ENCODE measurements around the gene SKA1.
"Not testable (repeated sequence)": the region's sequence is repeated elsewhere in the genome, so short reads cannot be mapped to it uniquely, and the experiment has no call there.

The SKA1 gene

DNA sequence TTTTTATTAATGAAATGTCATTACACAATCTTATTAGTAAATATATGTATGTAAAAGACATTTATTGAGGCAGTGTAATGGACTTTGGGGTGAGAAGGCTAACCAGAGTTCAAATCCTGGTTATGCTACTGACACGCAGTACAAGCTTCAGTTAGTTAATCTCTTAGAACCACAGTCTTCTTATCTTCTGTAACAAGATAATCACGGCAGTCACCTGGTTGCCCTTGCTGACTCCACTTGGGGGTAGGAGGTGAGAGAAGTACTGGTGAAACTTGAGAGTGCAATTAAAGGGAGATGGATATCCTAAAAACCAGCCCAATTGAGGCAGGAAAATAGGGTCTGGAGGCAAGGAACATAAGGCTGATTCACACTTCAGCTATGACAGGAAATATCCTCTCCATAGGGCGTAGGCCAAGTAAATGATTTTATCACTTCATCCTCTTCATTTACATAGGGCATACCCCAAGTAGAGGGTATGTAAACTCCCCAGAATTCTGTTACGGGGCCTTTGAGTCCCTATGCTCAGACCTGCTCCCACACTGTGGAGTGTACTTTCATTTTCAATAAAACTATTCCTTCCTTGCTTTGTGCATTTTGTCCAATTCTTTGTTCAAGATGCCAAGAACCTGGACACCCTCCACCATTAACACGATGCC, 21.3 kb downstream of the SKA1 start:
- no peak for DNase-seq (ENCODE audit: low spot score)

DNA sequence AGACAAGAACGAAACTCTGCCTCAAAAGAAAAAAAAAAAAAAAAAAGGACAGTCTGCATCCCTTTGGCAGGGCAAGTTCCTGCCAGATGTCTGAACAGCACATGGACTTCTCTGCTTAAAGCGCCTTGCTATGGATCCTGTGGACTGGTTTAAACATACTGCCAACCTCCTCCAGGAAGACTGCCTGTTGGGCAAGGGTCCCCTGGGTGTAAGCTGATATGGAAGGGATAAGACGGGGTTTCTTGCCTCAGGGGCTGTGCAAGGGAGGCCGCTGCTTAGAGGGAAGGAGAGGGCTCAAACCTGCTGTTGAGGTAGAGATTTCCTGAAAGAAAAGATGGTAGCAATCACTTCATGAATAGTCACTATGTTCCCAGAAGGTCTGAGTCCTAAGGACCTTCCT, 22.2 kb downstream of the SKA1 start:
- no peak for DNase-seq (ENCODE audit: low spot score)

DNA sequence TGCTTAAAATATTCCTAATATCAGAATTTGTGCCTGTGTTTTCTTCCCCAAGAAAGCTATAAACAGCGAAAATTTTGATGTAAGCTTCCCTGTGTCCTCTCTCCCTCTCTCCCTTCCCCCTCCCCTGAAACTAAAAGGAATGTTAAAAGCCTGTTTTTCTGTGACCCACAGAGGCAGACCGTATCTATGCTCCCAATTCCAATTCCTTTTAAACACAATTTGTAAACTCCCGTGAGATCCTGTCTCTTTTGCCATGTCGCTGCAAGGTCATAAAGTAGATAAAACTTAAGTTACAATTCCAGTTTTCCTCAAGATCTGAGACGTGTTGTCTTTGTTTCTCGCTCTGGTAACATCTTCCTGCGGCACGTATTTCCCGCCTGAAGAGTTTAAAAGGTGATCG, 23.3 kb downstream of the SKA1 start:
- no peak for DNase-seq (ENCODE audit: low spot score)

DNA sequence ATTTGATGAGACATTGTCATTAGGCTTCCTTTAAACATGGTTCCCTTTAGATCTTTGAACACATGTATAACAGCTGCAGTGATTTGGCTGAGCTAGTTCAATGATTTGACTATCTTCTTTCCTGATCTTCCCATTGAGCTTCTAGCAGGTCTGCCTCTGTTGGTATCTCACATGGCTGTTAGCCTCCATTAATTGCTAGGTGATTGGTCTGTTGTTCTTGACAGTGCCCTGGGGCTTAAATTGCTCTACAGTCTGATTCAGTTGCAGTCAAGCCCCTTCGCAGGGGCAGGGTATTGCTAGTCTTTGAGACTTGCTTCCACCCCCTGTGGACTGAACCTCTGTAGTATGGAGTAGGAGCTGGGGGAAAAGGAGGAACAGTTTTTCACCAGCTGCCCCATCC, 24.1 kb downstream of the SKA1 start:
- DNase-seq (ENCODE audit: low spot score): no peak

DNA sequence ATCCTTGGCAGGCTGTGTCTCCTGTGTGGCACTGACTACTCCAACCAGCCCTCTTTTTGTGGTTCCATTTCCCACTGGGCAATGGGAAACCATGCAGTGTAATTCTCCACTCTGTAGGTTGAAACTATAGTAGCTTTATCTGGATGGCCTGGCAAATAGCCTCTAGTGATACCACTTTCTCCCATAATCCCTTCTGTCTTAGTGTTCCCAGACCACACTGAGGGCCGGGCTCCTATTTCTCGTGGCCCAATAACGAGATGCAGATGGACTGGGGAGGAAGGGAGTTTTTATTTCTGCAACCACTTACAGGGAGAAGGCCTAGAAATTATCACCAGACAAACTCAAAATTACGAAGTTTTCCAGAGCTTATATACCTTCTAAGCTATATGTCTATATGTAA, 24.7 kb downstream of the SKA1 start:
- DNase-seq (ENCODE audit: low spot score): no peak

DNA sequence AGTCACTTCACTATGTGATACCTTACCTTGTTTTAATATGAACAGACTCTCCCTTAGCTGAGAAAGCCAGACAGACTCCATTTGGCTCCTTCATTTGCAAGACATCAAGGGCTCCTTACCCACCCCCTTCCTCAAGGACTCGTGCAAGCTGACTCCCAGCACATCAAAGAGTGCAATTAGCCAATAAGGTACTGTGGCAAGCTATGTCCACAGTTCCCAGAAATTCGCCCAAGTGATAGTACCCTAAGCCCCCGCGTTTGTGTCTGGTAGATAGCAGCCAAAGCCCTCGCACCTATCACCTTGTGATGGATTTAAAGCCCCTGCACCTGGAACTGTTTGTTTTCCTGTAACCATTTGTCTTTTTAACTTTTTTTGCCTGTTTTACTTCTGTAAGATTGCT, 25.6 kb downstream of the SKA1 start:
- not testable (repeated sequence) for DNase-seq (ENCODE audit: low spot score)

DNA sequence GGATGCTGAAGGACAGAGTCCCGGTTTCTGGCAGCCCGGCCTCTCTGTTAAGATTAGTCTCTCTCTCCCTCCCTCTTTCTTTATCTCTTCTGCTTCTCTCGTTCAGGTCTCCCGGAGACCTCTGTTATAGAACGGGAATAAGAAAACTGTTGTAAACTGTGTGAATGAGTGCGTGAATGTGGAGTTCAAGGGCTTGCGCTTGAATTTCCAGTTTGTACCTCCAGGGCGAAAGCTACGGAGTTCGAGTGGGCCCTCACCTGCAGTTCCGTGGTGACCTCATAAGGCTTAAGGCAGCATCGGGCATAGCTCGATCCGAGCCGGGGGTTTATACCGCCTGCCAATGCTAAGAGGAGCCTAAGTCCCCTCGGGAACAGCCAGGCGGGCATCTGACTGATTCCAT, 26.4 kb downstream of the SKA1 start:
- DNase-seq (ENCODE audit: low spot score): no peak

DNA sequence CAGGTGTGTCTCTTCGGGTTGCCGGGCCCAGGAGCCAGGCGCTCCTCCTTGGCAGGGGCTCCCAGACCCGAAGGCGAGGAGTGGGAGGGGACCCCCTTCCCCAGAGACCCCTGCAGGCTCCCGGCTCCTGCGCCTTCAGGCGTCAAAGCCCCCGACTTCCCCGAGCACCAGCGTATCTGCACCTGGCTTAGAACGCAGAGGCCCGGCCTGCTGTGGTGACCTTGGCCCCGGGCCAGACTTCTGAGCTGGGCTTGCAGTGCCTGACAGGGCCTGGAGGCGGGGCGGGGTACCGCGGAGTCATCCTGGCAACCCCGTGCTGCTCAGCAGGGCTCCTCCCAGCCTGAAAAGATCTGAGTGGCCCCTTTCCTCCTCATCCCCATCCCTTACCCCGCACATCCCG, 27.0 kb downstream of the SKA1 start:
- DNase-seq (ENCODE audit: low spot score): peak; percentile 69

DNA sequence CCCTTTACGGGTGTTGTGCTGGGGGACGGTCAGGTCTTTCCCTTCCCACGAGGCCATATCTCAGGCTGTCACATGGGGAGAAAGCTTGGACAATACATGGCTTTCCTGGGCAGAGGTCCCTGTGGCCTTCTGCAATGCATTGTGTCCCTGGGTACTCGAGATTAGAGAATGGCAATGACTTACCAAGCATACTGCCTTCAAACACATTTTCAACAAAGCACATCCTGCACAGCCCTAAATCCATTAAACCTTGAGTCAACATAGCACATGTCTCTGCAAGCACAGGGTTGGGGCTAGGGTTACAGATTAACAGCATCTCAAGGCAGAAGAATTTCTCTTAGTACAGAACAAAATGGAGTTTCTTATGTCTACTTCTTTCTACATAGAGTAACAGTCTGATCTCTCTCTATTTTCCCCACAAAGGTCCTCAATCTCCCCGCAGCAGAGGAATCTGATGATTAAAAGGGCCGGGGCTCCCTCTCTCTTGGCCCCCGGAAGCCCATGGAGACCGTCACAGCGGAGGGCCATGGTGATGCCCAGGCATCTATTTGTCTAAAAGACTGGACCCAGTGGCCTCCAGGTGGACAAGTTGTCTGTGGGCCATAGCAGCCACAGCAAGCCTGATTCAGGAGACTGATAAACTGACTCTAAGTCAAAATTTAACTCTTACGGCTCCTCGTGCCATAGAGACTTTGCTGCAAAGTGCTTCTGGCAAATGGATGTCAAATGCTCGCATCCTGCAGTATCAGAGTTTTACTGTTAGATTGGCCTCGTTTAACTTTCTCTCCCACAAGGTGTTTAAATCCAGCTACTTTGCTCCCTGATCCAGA, 30.1 kb downstream of the SKA1 start:
- DNase-seq (ENCODE audit: low spot score): not testable (repeated sequence)

DNA sequence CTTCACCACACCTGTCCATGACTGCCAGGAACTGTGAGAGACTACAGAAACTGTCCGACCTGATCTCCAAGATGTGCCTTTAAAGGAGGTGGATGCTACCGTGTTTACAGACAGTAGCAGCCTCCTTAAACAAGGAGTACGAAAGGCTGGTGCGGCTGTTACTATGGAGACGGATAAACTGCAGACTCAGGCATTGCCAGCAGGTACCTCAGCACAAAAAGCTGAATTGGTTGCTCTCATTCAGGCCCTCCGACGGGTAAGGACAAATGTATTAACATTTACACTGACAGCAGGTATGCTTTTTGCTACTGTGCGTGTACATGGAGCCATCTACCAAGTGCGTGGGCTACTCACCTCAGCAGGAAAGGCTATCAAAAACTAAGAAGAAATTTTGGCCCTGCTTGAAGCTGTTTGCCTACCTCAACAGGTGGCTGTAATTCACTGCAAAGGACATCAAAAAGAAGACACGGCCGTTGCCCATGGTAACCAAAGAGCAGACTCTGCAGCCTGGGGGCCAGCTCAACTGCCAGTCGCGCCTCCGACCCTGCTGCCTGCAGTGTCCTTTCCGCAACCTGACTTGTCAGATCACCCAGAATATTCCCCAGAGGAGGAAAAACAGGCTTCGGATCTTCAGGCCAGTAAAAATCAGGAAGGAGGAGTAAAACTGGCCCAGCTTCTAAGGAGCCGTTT, 30.9 kb downstream of the SKA1 start:
- no peak for DNase-seq (ENCODE audit: low spot score)

DNA sequence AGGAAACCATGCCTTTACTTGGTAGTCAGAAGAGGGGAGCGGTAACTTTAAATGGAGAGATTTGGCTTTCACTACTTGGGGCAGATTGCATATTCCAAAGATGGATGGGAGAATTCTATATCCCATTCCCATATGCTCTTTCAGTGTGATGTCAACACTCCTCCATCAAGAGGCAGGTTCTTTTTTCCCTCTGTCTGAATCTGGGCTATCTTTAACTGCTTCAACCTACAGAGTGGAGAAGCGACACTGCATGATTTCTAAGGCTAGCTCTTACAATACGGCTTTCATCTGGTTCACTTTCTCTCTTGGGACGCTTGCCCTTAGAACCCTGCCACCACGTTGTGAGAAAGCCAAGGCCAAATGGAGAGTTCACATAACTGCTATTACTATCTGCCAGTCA, 34.4 kb downstream of the SKA1 start:
- no peak for DNase-seq (ENCODE audit: low spot score)

DNA sequence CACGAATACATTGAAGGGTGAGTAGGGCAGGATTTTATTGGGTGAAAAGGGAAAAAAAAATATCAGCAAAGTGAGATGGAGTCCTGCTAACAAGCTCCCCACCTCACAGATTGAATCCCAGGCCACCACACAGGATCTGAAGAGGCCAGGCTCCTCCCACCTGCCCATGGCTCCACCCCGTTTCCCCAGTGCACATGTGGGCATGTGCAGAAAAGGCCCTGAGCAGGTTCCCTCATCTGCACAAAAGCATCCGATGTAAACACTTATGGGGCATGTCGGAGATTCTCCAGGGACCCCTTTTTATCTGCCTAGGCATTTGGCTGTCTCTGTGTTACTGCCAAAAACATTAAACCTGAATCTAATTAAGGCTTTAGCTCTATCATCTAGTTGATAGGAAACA, 35.2 kb downstream of the SKA1 start:
- peak; percentile 65 for DNase-seq (ENCODE audit: low spot score)

DNA sequence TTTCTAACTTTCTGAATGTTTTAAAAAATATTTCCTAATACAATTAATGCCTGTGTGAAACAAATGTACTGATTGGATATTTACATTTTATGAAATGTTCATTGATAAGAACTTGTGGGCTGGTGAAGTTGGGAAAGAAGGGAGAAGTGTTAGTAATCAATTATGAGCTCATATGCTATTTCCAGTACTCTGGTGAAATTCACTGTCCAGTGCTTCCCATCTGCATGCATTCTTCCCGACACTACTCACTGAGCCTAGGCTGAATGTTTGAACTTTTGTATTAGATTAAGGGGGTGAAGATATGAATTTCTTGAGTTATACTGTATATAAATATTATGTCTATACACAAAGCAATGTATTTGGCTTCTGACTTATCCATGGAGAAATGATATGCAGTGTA, 36.0 kb downstream of the SKA1 start:
- no peak for DNase-seq (ENCODE audit: low spot score)

DNA sequence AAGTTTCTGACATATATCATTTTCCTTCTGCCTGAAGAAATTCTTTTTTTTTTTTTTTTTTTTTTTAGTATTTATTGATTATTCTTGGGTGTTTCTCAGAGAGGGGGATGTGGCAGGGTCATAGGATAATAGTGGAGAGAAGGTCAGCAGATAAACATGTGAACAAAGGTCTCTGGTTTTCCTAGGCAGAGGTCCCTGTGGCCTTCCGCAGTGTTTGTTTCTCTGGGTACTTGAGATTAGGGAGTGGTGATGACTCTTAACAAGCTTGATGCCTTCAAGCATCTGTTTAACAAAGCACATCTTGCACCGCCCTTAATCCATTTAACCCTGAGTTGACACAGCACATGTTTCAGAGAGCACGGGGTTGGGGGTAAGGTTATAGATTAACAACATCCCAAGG, 42.0 kb downstream of the SKA1 start:
- DNase-seq (ENCODE audit: low spot score): not testable (repeated sequence)

DNA sequence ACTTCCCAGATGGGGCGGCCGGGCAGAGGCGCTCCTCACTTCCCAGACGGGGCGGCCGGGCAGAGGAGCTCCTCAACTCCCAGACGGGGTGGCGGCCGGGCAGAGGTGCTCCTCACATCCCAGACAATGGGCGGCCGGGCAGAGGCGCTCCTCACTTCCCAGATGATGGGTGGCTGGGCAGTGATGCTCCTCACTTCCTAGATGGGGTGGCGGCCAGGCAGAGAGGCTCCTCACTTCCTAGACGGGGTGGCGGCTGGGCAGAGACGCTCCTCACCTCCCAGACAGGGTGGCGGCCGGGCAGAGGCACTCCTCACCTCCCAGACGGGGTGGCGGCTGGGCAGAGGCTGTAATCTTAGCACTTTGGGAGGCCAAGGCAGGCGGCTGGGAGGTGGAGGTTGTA, 42.9 kb downstream of the SKA1 start:
- DNase-seq (ENCODE audit: low spot score): not testable (repeated sequence)

DNA sequence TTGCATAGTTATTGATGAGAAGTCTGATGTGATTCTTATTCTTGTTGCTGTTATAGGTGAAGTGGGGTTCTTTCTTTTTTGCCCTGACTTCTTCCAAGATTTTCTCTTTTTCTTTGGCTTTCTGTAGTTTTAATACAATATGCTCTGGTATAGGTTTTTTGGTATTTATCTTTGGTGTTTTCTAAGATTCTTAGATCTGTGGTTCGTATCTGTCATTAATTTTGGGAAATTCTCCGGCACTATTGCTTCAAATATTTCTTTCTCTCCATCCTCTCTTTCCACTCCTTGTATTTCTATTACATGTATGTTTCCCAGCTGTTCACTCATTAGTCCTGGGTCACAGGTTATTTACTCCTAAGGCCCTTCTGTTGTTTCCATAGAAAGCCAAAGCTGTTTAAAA, 43.8 kb downstream of the SKA1 start:
- DNase-seq (ENCODE audit: low spot score): no peak

DNA sequence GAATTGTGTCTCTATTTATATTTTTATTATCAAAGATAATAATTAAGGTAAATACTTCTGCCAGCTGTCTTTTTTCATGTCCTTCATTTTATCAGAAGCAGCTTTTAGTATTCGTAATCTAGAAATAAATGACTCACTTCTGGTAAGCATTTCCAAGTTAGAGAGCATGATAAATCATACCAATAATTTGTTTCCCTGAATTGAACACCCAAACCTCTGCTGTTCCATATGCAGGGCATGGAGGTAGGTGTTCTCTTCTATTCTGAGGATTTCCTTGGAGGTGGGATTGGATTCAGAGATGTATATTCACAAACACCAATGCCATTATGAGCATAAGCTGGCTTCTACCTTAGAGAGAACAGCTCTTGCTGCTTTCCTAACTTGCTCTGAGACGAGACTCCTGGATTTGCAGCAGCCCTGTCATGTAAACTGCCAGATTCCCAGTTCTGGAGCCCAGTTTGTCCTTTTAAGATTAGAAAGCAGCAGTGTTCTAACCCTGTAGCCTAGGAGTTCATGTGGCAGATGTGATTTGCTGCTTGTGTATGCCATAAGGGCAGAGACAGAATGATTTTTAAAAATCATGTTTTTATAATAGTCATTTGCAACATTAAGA, 47.5 kb downstream of the SKA1 start:
- no peak for DNase-seq (ENCODE audit: low spot score)

DNA sequence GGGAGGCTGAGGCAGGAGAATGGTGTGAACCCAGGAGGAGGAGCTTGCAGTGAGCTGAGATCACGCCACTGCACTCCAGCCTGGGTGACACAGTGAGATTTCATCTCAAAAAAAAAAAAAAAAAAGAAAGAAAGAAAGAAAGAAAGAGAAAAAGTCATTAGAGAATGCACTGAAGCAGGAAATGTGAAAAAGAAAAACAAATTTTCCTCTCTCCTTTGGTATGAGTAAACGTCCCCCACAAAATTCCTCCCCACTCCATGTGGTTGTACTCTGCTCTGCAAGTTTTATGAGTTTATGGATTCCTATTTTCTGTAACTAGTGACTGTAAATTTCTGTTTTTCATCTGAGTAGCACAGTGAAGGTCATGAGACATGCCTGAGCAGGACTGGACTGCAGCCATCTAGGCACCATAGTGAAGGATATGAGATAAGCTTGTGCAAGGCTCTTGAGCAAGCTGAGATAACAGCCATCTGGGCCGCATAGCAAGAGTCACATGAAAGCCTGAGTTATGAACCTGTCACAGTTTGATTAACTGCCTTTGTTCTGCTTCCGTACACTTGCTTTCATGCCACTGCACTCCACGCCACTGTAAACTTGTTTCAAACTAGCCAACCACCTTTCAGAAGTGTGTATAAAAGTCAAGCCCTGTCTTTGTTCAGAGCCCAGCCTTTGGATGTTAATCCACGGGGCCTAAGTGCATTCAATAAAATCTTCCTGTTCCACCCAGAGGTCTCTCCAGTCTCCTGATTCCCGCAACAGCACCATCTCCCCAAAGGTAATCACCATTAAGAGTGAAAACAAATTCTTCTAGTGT, 50.2 kb downstream of the SKA1 start:
- no peak for DNase-seq (ENCODE audit: low spot score)

DNA sequence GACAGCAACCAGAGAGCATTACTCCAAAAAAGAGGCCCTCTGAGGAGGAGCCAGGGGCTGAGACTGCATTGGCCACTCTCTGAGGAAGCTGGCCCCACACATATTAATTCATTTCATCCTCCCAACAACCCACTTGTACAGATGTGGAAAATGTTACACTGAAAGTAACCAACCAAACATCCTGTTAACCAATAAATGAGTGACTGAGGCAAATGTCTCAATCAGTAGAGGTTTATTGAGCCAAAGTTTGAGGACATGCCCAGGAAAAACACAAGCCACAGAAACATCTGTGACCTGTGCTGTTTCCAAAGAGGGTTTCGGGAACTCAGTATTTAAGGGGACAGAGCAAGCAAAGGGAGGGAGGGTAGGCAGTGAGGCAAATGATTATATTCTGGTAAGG, 53.0 kb downstream of the SKA1 start:
- DNase-seq (ENCODE audit: low spot score): no peak

DNA sequence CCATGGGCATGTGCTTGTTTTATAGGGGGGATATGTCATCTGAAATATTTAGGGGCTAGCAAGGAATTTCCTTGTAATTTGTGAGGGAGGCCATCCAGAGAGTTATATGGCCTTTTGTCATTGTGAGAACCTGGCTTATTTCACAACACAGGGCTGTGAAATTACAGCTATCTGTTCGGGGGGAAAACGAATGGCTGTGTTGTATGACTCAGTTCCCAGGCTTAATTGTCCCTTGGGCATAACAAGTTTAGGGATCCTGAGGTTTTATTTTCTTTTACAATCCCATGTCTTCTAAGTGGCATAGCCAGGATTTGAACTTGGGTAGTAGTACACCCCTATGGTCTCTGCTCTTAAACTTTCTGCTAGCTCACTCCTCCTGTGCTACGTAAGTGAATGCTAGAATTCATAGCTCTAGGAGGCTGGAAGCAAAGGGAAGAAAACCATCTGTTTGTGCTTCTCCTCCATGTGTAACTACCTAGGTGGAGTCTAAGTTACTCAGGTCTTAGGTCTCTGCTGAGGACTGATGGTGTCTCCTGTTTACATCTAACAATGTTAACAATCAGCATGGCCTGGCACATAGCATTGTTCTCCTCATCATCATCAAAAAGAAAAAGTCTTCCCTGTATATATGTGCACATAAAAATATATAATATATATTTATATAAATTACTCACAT, 53.8 kb downstream of the SKA1 start:
- DNase-seq (ENCODE audit: low spot score): no peak

DNA sequence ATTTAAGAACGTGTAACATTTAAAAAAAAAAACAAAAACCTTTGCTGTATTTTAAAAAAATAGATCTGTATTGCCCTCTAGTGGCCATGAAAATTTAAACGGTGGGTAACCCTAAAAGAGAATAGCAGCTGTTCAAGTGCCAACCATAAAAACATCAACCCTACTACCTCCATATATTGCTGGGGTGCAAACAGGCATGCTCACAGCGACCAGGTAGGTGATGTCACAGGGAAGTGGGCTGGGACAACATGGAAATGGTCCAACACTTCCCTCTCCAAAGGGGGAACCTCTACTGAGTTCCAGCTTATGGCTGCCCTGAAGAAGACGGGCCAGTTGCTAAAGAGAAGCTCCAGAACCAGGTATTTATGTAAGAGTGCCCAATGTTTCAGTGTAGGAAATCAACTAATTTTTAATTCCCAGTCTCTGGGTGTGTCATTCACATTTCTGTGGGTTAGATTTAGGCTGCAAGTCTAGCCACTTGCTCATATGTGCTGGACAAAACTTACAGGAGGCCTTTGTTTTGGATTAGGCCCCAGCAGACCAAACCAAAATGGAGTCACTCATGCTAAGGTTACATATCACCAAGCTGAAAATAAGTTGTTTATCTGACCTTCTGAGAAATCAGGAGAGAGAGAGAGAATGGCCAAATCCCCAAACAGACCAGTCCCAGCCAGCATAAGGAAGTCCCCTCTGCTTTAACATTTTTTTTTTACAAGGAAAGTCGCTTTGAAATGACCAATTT, 54.5 kb downstream of the SKA1 start:
- peak; percentile 75 for DNase-seq (ENCODE audit: low spot score)

Measured in NAMALWA (cell line).